ENCODE measurements around the gene TXNDC8. TPM values are rescaled to one million over a fixed set of nuclear protein-coding genes. Genes with fewer than 3 reads are reported as not detected.
A peak's percentile ranks its signal among the peaks of the same experiment; 100 is the strongest.

TXNDC8 gene
- total and polyA plus RNA-seq, 2 of the 13 experiments (the other 11 are each of a cell fraction or from before 2014, with no cell fraction given) = not detected

DNA sequence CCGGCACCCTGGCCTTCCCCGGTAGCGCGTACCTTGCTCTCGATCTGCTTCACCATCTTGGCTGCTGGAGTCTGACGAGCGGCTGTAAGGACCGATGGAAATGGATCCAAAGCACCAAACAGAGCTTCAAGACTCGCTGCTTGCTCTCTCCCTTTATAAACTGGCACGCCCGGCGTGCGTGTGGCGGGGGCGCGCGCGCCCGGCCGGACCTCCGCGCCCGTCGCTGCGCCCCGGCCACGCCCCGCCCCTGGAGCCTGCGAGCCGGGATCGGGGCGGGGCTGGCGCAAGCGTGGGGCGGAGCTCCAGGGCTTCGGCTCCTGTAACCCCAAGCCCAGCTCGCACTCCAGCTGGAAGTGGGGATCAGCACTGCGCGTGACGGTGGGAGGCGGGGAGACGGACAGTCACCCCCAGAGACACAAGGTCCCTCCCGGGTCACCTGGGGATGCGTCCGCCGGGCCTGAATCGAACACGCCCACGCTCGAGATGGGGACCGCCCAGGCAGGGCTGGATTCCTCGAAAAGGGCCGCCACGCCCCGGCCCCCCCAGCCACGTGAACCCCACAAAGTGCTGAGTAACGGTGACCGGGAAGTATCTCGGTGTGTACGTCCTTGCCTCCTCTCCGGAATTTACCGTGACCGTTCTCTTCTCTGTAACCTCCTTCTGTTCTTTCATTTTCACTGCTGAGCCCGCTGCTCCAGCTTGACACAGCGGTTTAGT, 81.1 kb downstream of the TXNDC8 start, which contains the start of gene TXN (continued):
- TF ChIP-seq SRF (IDR thresholded peaks at IDR 0.05; ENCODE audit: low read depth, low read length) = no peak
- TF ChIP-seq ATF7-NPFF (CRISPR knock-in tag; IDR thresholded peaks at IDR 0.05; ENCODE audit: low read depth) = peak; percentile 46; the same call in 1 of the 2 replicates
- TF ChIP-seq ZIK1 (CRISPR knock-in tag; IDR thresholded peaks at IDR 0.05; ENCODE audit: borderline replicate concordance, low read depth) = no peak
- no peak for TF ChIP-seq MAF1 (CRISPR knock-in tag; IDR thresholded peaks at IDR 0.05; ENCODE audit: borderline replicate concordance)
- TF ChIP-seq PHB2 (IDR thresholded peaks at IDR 0.05; ENCODE audit: partially characterized antibody) = no peak
- TF ChIP-seq NCOA5 (CRISPR knock-in tag; IDR thresholded peaks at IDR 0.05) = no peak
- TF ChIP-seq, protein P1, sequence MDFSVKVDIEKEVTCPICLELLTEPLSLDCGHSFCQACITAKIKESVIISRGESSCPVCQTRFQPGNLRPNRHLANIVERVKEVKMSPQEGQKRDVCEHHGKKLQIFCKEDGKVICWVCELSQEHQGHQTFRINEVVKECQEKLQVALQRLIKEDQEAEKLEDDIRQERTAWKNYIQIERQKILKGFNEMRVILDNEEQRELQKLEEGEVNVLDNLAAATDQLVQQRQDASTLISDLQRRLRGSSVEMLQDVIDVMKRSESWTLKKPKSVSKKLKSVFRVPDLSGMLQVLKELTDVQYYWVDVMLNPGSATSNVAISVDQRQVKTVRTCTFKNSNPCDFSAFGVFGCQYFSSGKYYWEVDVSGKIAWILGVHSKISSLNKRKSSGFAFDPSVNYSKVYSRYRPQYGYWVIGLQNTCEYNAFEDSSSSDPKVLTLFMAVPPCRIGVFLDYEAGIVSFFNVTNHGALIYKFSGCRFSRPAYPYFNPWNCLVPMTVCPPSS (IDR thresholded peaks at IDR 0.05) = no peak
- TF ChIP-seq ZFAT (CRISPR knock-in tag; conservative IDR thresholded peaks at IDR 0.05) = no peak
- 0 out of 2 replicates have a peak, but pooled peaks have one; percentile 47 for TF ChIP-seq ZNF552 (CRISPR knock-in tag; IDR thresholded peaks at IDR 0.05; ENCODE audit: borderline replicate concordance)
- peak; percentile 45 for TF ChIP-seq ZNF788 (CRISPR knock-in tag; IDR thresholded peaks at IDR 0.05; ENCODE audit: borderline replicate concordance)
- TF ChIP-seq ZFP36L1 (CRISPR knock-in tag; IDR thresholded peaks at IDR 0.05) = no peak
- no peak for TF ChIP-seq MBNL3 (CRISPR knock-in tag; conservative IDR thresholded peaks at IDR 0.05)
- no peak for TF ChIP-seq ZNF550 (CRISPR knock-in tag; IDR thresholded peaks at IDR 0.05; ENCODE audit: borderline replicate concordance)
- TF ChIP-seq ZNF674 (CRISPR knock-in tag; IDR thresholded peaks at IDR 0.05; ENCODE audit: low read depth) = no peak
- TF ChIP-seq, protein P2, sequence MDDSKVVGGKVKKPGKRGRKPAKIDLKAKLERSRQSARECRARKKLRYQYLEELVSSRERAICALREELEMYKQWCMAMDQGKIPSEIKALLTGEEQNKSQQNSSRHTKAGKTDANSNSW (CRISPR knock-in tag; IDR thresholded peaks at IDR 0.05; ENCODE audit: borderline replicate concordance) = no peak
- TF ChIP-seq ZNF616 (CRISPR knock-in tag; IDR thresholded peaks at IDR 0.05; ENCODE audit: low read depth) = 0 out of 2 replicates have a peak, but pooled peaks have one; percentile 11
- peak; percentile 58; the same call in 1 of the 2 replicates for TF ChIP-seq NRL (CRISPR knock-in tag; IDR thresholded peaks at IDR 0.05; ENCODE audit: borderline replicate concordance)
- TF ChIP-seq GZF1 (CRISPR knock-in tag; IDR thresholded peaks at IDR 0.05) = no peak
- peak; percentile 59; the same call in 1 of the 2 replicates for TF ChIP-seq ZNF160 (CRISPR knock-in tag; IDR thresholded peaks at IDR 0.05)
- no peak for TF ChIP-seq ZNF24 (IDR thresholded peaks at IDR 0.05)
- no peak for TF ChIP-seq ZKSCAN8 (CRISPR knock-in tag; IDR thresholded peaks at IDR 0.05; ENCODE audit: borderline replicate concordance)
- TF ChIP-seq HCFC1 (IDR thresholded peaks at IDR 0.05; ENCODE audit: low read depth, low read length) = no peak; the same call in 1 of the 2 replicates
- no peak for TF ChIP-seq SMAD9 (CRISPR knock-in tag; IDR thresholded peaks at IDR 0.05)
- TF ChIP-seq, protein P3, sequence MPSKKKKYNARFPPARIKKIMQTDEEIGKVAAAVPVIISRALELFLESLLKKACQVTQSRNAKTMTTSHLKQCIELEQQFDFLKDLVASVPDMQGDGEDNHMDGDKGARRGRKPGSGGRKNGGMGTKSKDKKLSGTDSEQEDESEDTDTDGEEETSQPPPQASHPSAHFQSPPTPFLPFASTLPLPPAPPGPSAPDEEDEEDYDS (CRISPR knock-in tag; IDR thresholded peaks at IDR 0.05) = peak; percentile 94
- peak; percentile 45; the same call in 1 of the 2 replicates for TF ChIP-seq THAP11 (CRISPR knock-in tag; IDR thresholded peaks at IDR 0.05)
- TF ChIP-seq ZNF562 (CRISPR knock-in tag; IDR thresholded peaks at IDR 0.05; ENCODE audit: borderline replicate concordance) = no peak
- TF ChIP-seq CBX2 (IDR thresholded peaks at IDR 0.05; ENCODE audit: low read depth, low read length) = no peak
- no peak for TF ChIP-seq CBX2 (CRISPR knock-in tag; IDR thresholded peaks at IDR 0.05; ENCODE audit: low read depth)
- TF ChIP-seq HNF4G (IDR thresholded peaks at IDR 0.05; ENCODE audit: borderline replicate concordance, low read depth, low read length) = no peak
- TF ChIP-seq HNF4G (CRISPR knock-in tag; IDR thresholded peaks at IDR 0.05; ENCODE audit: borderline replicate concordance, low read depth) = 0 out of 2 replicates have a peak, but pooled peaks have one; percentile 42
- TF ChIP-seq KDM6A (CRISPR knock-in tag; IDR thresholded peaks at IDR 0.05; ENCODE audit: low read depth) = no peak
- no peak for TF ChIP-seq ZBTB1 (CRISPR knock-in tag; IDR thresholded peaks at IDR 0.05; ENCODE audit: borderline replicate concordance)

All from HepG2 (cell line).